GM12892 (cell line): ENCODE measurements around the gene SORCS2.

ENCODE experiments used
- DNase-seq: peaks from one replicate; pipeline ENCODE4 v3.0.0; 2011; ENCODE audit not compliant: insufficient read length
- FAIRE-seq: peaks from 2 replicates; lab custom pipeline; 2011; peaks lifted over from hg19 to GRCh38; lab: Jason Lieb, UNC
- POLR2A ChIP-seq: IDR thresholded peaks from 2 replicates; pipeline ENCODE4 v1.6.1; 2011; ENCODE audit warnings: low read depth, low read length, control low read depth
- POLR2AphosphoS5 ChIP-seq: IDR thresholded peaks from 2 replicates; pipeline ENCODE4 v1.6.1; 2011; ENCODE audit warnings: low read depth, low read length, control low read depth
- TAF1 ChIP-seq: IDR thresholded peaks from 2 replicates; pipeline ENCODE4 v1.6.1; 2011; ENCODE audit warnings: low read depth, mild to moderate bottlenecking, control low read depth, low read length, borderline replicate concordance

The SORCS2 gene

GRCh38 chr4:7218686-7219085, 26.3 kb downstream of the SORCS2 start:
- FAIRE-seq (no peak), DNase-seq (no peak)
- no peak for TF ChIP-seq TAF1
- TF ChIP-seq POLR2A = no peak
- TF ChIP-seq POLR2AphosphoS5 = no peak

GRCh38 chr4:7222521-7222920, 30.2 kb downstream of the SORCS2 start:
- FAIRE-seq = no peak
- no peak for TF ChIP-seq POLR2A
- no peak for TF ChIP-seq TAF1
- no peak for TF ChIP-seq POLR2AphosphoS5

GRCh38 chr4:7223541-7223940, 31.2 kb downstream of the SORCS2 start:
- TF ChIP-seq POLR2AphosphoS5 (no peak), POLR2A (no peak), TAF1 (no peak)
- no peak for DNase-seq
- no peak for FAIRE-seq

More at GRCh38 chr4:7222521-7222920, 30.2 kb downstream of the SORCS2 start:
- no peak for DNase-seq

GRCh38 chr4:7224001-7224400, 31.7 kb downstream of the SORCS2 start:
- FAIRE-seq (no peak), DNase-seq (no peak)
- no peak for TF ChIP-seq POLR2A
- no peak for TF ChIP-seq POLR2AphosphoS5
- no peak for TF ChIP-seq TAF1

GRCh38 chr4:7224878-7225533, 32.7 kb downstream of the SORCS2 start:
- DNase-seq (no peak), FAIRE-seq (no peak)
- no peak for TF ChIP-seq TAF1
- TF ChIP-seq POLR2A = no peak
- no peak for TF ChIP-seq POLR2AphosphoS5

- no peak for DNase-seq
- no peak for FAIRE-seq
- no peak for TF ChIP-seq TAF1
- no peak for TF ChIP-seq POLR2AphosphoS5
- TF ChIP-seq POLR2A = no peak
These were observed 34.1 kb downstream of the SORCS2 start for GRCh38 chr4:7226439-7226838.

GRCh38 chr4:7227008-7227407, 34.7 kb downstream of the SORCS2 start:
- TF ChIP-seq TAF1 = no peak
- no peak for TF ChIP-seq POLR2AphosphoS5
- TF ChIP-seq POLR2A = no peak
- FAIRE-seq (no peak), DNase-seq (no peak)

GRCh38 chr4:7228734-7229133, 36.4 kb downstream of the SORCS2 start:
- DNase-seq (no peak), FAIRE-seq (no peak)
- TF ChIP-seq TAF1 (no peak), POLR2AphosphoS5 (no peak), POLR2A (no peak)

- DNase-seq (no peak), FAIRE-seq (no peak)
- TF ChIP-seq POLR2AphosphoS5 (no peak), POLR2A (no peak), TAF1 (no peak)
These were observed 39.8 kb downstream of the SORCS2 start for GRCh38 chr4:7232061-7232650.

GRCh38 chr4:7233006-7233580, 40.8 kb downstream of the SORCS2 start:
- no peak for DNase-seq
- TF ChIP-seq TAF1 = no peak
- TF ChIP-seq POLR2A = no peak
- TF ChIP-seq POLR2AphosphoS5 = no peak
- no peak for FAIRE-seq

GRCh38 chr4:7233601-7234000, 41.3 kb downstream of the SORCS2 start:
- no peak for DNase-seq
- no peak for TF ChIP-seq POLR2AphosphoS5
- TF ChIP-seq TAF1 = no peak
- no peak for TF ChIP-seq POLR2A
- FAIRE-seq = no peak

- DNase-seq = no peak
- TF ChIP-seq POLR2AphosphoS5 = no peak
- no peak for TF ChIP-seq POLR2A
- no peak for TF ChIP-seq TAF1
- FAIRE-seq = no peak
These were observed 42.2 kb downstream of the SORCS2 start for GRCh38 chr4:7234355-7235029.

- TF ChIP-seq POLR2AphosphoS5 = no peak
- no peak for TF ChIP-seq POLR2A
- TF ChIP-seq TAF1 = no peak
- no peak for DNase-seq
- FAIRE-seq = no peak
These were observed 42.7 kb downstream of the SORCS2 start for GRCh38 chr4:7235030-7235380.
